Ishikawa (cell line): ENCODE results near the gene CDH18.

ENCODE experiments used
- MAX ChIP-seq: IDR thresholded peaks from 2 replicates; pipeline ENCODE4 v1.6.1; 2012
- USF1 ChIP-seq: IDR thresholded peaks from 2 replicates; pipeline ENCODE4 v1.6.1; 2012
- ZBTB7A ChIP-seq: IDR thresholded peaks from 2 replicates; pipeline ENCODE4 v1.6.1; 2012; ENCODE audit warnings: low read depth

DNA sequence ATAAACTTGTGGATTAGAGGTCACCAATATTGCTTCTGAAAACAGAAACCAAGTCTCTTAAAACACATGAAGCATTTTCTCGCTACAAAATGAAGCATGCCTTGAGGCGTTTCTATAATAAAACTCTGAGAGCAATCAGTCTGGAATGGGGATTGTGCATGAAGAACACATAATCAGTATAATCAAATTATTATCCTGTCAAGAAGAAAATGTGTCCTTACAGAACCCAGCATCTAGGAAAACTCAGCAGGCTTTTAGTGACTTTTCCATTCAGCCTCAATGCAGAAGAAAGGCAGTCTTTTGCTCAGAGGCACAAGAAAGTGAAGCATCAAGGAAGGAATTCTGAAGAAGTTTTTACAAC, 121.9 kb downstream of the CDH18 start:
- TF ChIP-seq MAX (no peak), USF1 (no peak), ZBTB7A (no peak)
